ENCODE measurements around the gene VRTN. TPM values are rescaled to one million over a fixed set of nuclear protein-coding genes. Genes with fewer than 3 reads are reported as not detected.

Gene VRTN
- total and polyA plus RNA-seq, 9 donors: 0.19 to 0.23 TPM; not detected in 7

DNA sequence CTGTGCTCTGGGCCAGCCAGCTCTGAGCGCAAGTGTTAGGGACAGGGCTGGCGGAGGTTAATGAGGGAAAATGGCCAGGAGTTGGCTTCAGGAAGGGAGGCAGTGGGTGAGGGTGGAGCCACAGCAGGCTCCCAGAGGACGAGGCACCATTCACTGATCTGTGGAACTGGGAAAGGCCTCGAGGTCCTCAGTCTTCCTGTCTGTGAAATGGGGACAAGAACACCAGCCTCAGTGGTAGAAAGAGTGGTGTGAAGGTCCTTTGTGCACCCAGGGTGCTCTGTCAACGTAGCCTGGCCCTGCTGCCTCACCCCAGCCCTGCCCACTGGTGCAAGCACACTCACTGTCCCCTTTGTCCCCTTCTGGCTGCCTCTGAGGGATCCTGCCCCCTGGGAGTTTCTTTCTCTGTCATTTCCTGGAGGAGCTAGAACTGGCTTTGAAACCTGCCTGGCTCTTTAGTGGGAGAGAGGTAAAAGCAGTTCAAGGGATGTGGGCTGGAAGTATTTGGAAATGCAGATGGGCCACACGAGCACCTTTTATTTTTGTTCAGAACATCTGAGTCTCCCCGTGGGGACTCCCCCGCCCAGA, 52.7 kb downstream of the VRTN start:
- H3K4me3 ChIP-seq: no peak overlapping the region
- H3K4me1 ChIP-seq (ENCODE audit: insufficient read depth): peaks cover 2% of the 10 kb centered on the region
- H3K27me3 ChIP-seq: no peaks in the 10 kb centered on the region
- intact Hi-C loops (cut with DNase I): no loop called here
- no peaks in the 10 kb centered on the region for H3K36me3 ChIP-seq
- DNase-seq: no peak
- TF ChIP-seq EP300 (IDR thresholded peaks at IDR 0.05) (no peak), POLR2A (IDR thresholded peaks at IDR 0.05) (no peak)
- TF ChIP-seq, protein P1, sequence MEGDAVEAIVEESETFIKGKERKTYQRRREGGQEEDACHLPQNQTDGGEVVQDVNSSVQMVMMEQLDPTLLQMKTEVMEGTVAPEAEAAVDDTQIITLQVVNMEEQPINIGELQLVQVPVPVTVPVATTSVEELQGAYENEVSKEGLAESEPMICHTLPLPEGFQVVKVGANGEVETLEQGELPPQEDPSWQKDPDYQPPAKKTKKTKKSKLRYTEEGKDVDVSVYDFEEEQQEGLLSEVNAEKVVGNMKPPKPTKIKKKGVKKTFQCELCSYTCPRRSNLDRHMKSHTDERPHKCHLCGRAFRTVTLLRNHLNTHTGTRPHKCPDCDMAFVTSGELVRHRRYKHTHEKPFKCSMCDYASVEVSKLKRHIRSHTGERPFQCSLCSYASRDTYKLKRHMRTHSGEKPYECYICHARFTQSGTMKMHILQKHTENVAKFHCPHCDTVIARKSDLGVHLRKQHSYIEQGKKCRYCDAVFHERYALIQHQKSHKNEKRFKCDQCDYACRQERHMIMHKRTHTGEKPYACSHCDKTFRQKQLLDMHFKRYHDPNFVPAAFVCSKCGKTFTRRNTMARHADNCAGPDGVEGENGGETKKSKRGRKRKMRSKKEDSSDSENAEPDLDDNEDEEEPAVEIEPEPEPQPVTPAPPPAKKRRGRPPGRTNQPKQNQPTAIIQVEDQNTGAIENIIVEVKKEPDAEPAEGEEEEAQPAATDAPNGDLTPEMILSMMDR (IDR thresholded peaks at IDR 0.05): no peak
- H3K27ac ChIP-seq: no peak overlapping the region
- 39 to 45% (median 40%) methylated on average over 8 of the region's 8 CpGs for WGBS, 3 donors
- no peaks in the 10 kb centered on the region for H3K9me3 ChIP-seq

DNA sequence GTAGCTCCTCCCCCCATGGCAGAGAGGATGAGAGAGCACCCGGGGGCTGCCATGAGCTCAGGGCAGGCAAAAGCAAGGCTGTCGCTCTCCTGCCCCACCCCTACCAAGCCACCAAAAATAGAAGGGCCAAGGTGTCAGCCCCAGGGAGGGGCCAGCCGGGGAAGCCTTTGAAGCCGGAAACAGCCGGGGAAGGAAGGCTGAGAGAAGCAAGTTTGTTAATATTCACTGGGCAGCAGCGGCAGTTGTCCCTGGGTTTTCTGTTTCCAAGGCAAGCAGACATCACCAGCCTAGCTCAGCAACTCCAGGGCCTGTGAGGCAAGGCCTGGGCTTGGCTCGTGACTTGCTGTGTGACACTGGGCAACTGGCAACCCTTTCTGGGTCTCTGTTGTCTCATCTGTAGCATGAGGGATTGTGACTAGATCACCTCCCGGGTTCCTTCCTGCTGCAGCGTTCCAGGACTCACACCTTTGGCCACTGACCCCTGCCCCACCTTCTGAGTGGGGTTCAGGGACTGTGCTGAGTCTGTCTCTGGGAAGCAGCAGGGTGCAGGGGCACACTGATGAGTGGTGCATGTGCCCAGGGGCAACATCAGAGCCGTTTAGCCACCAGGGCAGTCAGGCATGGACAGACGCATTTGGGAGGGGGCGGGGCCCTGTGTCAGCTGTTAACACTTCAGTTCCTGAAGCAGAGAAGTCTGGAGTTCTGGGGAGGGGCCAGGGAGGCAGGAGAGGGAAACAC, 53.4 kb downstream of the VRTN start:
- H3K36me3 ChIP-seq: no peaks in the 10 kb centered on the region
- intact Hi-C loops (cut with DNase I): no loop called here
- no peak for DNase-seq
- no peaks in the 10 kb centered on the region for H3K9me3 ChIP-seq
- TF ChIP-seq, protein P1 (IDR thresholded peaks at IDR 0.05): no peak
- TF ChIP-seq EP300 (IDR thresholded peaks at IDR 0.05): no peak
- TF ChIP-seq POLR2A (IDR thresholded peaks at IDR 0.05): no peak
- no peaks in the 10 kb centered on the region for H3K27me3 ChIP-seq
- WGBS, 3 donors: 6 to 8% (median 7%) methylated on average over 12 of the region's 12 CpGs
- peaks cover 2% of the 10 kb centered on the region for H3K4me1 ChIP-seq (ENCODE audit: insufficient read depth)
- no peak overlapping the region for H3K4me3 ChIP-seq
- H3K27ac ChIP-seq: no peak overlapping the region

DNA sequence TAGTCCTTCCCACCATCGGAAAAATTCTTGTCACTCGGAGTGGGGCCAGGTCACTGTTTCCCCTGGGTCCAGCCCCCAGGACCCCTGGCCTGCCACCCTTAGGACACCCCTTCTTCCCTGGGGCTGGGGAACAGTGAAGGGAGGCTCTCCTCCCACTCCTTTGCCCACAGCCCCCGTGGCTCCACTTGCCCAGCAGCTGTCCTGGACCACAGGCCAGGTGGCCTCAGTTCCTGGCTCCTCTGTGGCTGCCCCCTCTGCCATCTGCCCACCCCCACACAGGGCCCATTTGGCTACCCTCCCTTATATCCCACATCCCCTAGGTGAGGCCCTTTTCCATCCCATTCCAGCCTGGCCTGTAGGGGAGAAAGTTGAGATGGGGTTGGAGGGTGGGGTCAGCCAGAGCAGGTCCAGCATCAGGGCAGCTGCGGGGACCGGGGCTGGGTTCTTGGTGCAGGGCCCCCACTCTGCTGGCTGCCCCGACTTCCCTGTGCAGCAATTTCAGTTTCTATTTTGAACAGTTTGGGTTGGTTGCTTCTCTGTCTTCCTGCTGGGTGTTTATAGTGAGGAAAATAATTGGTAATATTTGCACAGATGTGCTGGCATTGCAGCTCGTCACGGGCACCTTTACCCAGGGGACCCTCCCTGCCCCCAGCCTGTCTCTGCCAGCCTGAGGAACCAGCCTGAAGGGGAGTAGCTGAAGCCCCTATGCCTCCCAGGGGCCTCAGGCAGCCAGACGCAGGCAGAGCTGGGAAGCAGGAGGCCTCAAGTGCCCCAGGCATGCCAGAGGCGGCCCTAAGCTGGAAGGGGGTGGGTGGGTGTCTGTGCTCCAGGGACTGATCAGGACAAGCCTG, 54.4 kb downstream of the VRTN start:
- DNase-seq: no peak

More for the DNA sequence above, 54.4 kb downstream of the VRTN start:
- no peak for TF ChIP-seq POLR2A (IDR thresholded peaks at IDR 0.05)
- no peak for TF ChIP-seq EP300 (IDR thresholded peaks at IDR 0.05)
- TF ChIP-seq, protein P1 (IDR thresholded peaks at IDR 0.05): no peak
- Histone ChIP-seq H3K27me3 (no peaks in the 10 kb centered on the region), H3K4me1 (ENCODE audit: insufficient read depth) (peaks cover 2% of the 10 kb centered on the region), H3K4me3 (no peak overlapping the region), H3K27ac (no peak overlapping the region), H3K9me3 (no peaks in the 10 kb centered on the region), H3K36me3 (no peaks in the 10 kb centered on the region)
- intact Hi-C loops (cut with DNase I): no loop called here
- 48 to 60% (median 60%) methylated on average over 9 to 10 of the region's 10 CpGs for WGBS, 3 donors

All from ovary (tissue), 9 donors.